Measurements from ENCODE around the gene ANKRD11. TPM values are rescaled to one million over a fixed set of nuclear protein-coding genes. Genes with fewer than 3 reads are reported as not detected.
"Not testable (repeated sequence)": the region's sequence is repeated elsewhere in the genome, so short reads cannot be mapped to it uniquely, and the experiment has no call there.

Gene ANKRD11
- total RNA-seq, 1 donor from 2014 or later = 178 TPM

DNA sequence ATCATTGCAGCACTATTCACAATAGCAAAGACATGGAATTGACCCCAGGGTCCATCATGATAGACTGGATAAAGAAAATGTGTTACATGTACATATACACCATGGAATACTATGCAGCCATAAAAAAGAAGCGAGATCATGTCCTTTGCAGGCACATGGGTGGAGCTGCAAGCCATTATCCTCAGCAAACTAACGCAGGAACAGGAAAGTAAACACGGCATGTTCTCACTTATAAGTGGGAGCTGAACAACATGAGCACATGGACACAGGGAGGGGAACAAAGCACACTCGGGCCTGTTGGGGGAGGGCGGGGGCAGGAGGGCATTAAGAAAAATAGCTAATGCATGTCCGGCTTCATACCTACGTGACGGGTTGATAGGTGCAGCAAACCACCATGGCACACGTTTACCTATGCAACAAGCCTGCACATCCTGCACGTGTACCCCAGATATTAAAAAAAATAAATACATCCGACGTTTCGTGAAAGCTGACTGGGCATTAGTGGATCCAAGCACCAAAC, 243.9 kb downstream of the ANKRD11 start:
- Mint-ChIP-seq H3K27ac (no peak overlapping the region), H3K4me1 (ENCODE audit: low read depth) (no peaks in the 10 kb centered on the region)
- DNase-seq (ENCODE audit: low spot score, unreplicated experiment) = no peak

DNA sequence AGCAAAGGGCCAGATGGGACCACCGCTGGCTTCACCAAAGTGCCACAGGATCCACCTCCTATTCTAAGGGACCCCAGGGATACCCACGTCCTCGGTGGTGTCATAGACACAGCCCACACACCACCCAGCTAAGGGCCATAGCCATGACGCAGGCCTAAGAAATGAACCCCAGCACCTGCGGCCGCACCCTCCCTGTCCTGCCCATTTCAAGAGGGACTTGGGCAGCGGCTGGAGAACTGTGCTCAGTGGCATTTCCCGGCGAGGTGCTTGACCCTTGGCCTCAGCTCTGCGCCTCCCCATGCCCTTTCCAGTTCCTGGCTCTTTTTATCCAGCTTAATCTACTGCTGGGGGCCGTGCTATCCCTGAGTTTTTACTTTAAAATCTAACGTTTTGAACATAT, 245.6 kb downstream of the ANKRD11 start:
- Mint-ChIP-seq H3K4me1 (ENCODE audit: low read depth) (peaks cover 2% of the 10 kb centered on the region), H3K4me3 (ENCODE audit: low read depth) (no peak overlapping the region), H3K36me3 (ENCODE audit: insufficient read depth) (no peaks in the 10 kb centered on the region), H3K27me3 (no peaks in the 10 kb centered on the region), H3K9me3 (ENCODE audit: low read depth) (peaks cover under 1% of the 10 kb centered on the region), H3K27ac (no peak overlapping the region)
- DNase-seq (ENCODE audit: low spot score, unreplicated experiment) = no peak
- TF ChIP-seq, protein P1, sequence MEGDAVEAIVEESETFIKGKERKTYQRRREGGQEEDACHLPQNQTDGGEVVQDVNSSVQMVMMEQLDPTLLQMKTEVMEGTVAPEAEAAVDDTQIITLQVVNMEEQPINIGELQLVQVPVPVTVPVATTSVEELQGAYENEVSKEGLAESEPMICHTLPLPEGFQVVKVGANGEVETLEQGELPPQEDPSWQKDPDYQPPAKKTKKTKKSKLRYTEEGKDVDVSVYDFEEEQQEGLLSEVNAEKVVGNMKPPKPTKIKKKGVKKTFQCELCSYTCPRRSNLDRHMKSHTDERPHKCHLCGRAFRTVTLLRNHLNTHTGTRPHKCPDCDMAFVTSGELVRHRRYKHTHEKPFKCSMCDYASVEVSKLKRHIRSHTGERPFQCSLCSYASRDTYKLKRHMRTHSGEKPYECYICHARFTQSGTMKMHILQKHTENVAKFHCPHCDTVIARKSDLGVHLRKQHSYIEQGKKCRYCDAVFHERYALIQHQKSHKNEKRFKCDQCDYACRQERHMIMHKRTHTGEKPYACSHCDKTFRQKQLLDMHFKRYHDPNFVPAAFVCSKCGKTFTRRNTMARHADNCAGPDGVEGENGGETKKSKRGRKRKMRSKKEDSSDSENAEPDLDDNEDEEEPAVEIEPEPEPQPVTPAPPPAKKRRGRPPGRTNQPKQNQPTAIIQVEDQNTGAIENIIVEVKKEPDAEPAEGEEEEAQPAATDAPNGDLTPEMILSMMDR (IDR thresholded peaks at IDR 0.05; ENCODE audit: unreplicated experiment) = no peak

More for the DNA sequence above, 243.9 kb downstream of the ANKRD11 start:
- Mint-ChIP-seq H3K4me3 (ENCODE audit: low read depth) (peak overlapping the region; percentile 68), H3K27me3 (peaks cover 3% of the 10 kb centered on the region), H3K9me3 (ENCODE audit: low read depth) (peaks cover 4% of the 10 kb centered on the region), H3K36me3 (ENCODE audit: insufficient read depth) (peaks cover 2% of the 10 kb centered on the region)
- TF ChIP-seq, protein P1 (IDR thresholded peaks at IDR 0.05; ENCODE audit: unreplicated experiment) = no peak

DNA sequence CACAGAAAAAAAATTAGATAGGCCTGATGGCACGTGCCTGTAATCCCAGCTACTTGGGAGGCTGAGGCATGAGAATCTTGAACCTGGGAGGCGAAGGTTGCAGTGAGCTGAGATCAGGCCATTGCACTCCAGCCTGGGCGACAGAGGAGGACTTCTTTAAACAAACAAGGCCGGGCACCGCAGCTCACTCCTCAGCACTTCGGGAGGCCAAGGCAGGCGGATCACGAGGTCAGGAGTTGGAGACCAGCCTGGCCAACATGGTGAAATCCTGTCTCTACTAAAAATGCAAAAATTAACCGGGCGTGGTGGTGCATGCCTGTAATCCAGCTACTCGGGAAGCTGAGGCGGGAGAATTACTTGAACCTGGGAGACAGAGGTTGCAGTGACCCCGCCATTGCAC, 246.1 kb downstream of the ANKRD11 start:
- not testable (repeated sequence) for H3K4me3 Mint-ChIP-seq (ENCODE audit: low read depth); H3K9me3 Mint-ChIP-seq (ENCODE audit: low read depth); H3K27me3 Mint-ChIP-seq; H3K4me1 Mint-ChIP-seq (ENCODE audit: low read depth); DNase-seq (ENCODE audit: low spot score, unreplicated experiment); H3K36me3 Mint-ChIP-seq (ENCODE audit: insufficient read depth)
- peak overlapping the region; percentile 73 for H3K27ac Mint-ChIP-seq

DNA sequence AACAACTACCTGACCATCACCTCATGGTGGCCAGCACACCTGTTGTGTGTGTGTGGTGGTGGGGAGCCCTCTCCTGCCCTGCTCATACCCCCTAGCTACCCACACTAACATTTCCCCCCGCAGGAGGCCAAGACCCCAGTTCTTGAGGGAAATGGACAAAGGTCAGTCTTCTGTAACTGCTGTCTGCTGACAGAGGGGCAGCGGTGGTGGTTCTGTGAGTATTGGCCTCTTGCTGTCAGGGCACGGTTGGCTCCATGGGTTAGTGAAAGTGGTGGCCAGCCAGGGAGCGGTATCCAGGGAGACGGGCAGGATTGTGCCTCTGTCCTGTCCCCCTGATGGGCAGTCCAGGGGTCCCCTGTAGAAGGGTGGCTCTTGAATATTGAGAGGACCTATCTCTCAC, 246.7 kb downstream of the ANKRD11 start:
- Mint-ChIP-seq H3K27me3 (no peaks in the 10 kb centered on the region), H3K9me3 (ENCODE audit: low read depth) (peaks cover under 1% of the 10 kb centered on the region), H3K4me3 (ENCODE audit: low read depth) (peak overlapping the region; percentile 16), H3K4me1 (ENCODE audit: low read depth) (peaks cover 2% of the 10 kb centered on the region), H3K27ac (no peak overlapping the region), H3K36me3 (ENCODE audit: insufficient read depth) (peaks cover under 1% of the 10 kb centered on the region)
- no peak for DNase-seq (ENCODE audit: low spot score, unreplicated experiment)
- TF ChIP-seq, protein P1 (IDR thresholded peaks at IDR 0.05; ENCODE audit: unreplicated experiment) = no peak

DNA sequence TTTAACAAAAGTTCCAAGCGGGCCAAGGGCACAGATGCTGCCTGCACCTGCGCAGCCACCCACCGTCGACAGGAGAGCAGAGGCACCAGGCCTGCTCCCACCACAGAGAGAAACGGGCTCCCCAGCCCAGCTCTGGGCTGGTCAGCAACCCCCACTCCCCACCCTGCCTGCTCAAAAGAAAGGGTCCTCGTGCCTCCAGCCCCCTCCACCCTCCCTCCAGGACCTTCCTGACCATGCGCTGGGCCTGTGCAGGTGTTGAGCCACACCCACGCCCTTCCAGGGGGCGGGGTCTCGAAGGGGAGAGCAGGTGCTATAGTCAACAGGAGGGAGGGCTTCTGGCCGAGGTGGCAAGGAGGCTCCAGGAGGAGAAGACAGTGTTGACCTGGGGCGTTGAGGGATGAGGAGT, 247.6 kb downstream of the ANKRD11 start:
- Mint-ChIP-seq H3K4me3 (ENCODE audit: low read depth) (no peak overlapping the region), H3K4me1 (ENCODE audit: low read depth) (peaks cover 2% of the 10 kb centered on the region), H3K36me3 (ENCODE audit: insufficient read depth) (peaks cover 2% of the 10 kb centered on the region), H3K27ac (no peak overlapping the region), H3K27me3 (no peaks in the 10 kb centered on the region), H3K9me3 (ENCODE audit: low read depth) (peaks cover 3% of the 10 kb centered on the region)
- TF ChIP-seq, protein P1 (IDR thresholded peaks at IDR 0.05; ENCODE audit: unreplicated experiment) = no peak
- no peak for DNase-seq (ENCODE audit: low spot score, unreplicated experiment)

Data from progenitor cell of endocrine pancreas (in vitro differentiated cells).